Measurements from ENCODE around the gene COMP.

The COMP gene

DNA sequence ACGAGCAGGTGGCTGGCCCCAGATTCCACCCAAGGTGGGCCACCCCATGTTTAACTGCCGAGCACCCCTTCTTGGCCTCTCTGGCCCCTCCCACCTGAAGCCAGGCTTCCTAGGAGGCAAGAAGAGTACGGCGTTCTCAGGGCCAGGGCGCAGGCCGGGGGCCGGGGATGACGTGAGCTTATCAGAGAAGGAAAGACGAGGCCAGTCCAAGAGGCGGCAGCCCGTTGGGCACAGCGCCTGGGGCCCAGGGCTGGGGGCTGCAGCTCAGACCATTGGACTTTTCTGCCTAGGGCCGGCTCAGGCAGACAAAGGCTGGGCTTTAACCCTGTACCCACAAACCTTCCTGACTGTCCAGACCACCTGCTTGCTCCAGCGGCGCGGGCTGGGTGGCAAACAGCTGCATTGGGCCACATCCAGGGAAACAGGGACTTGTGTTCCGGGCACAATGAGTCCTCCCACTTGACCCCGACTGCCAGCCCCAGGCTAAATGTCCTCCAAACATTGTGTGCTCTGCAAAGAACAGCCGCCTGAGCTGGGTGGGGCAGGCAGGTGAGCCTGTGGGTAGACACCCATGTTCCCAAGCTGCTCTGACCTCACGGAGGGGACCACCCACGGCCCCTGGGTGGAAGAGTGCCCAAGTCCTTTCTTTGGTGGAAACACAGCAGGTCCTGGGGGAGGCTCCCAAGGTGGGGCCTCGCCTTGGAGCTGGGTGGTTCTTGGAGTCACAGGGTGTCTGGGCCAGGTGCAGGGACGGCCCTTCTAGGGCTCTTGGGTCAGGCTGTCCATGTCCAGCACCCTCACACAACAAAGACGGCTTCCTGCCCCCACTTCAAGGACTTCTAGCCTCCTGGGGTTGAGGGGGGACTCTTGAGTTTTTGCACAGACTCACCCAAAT lies 21.9 kb downstream of the COMP start:
- no peak for DNase-seq

DNA sequence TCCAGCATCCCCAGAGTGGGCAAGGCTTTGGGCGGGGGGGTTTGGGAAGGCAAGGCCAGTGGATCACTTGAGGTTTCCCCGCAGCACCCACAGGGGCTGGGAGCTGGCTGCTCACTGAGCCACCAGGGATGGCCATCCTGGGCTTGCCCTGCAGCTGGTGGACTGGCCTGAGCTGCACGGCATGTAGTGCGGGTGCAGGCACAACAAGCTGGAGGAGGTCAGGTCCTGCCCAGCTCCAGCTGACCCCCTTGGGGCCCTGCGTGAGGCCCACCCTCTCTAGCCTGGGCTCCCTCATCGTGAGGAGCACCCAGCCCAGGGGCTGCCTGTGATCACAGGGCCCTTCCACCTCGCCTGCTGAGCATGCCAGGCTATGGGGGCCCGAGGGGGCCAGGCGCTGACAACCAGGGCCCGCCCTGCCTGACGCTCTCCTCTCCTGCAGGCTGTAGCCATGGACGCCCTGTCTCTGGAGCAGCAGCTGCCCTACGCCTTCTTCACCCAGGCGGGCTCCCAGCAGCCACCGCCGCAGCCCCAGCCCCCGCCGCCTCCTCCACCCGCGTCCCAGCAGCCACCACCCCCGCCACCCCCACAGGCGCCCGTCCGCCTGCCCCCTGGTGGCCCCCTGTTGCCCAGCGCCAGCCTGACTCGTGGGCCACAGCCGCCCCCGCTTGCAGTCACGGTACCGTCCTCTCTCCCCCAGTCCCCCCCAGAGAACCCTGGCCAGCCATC lies 22.9 kb downstream of the COMP start:
- peak; percentile 47 for DNase-seq

DNA sequence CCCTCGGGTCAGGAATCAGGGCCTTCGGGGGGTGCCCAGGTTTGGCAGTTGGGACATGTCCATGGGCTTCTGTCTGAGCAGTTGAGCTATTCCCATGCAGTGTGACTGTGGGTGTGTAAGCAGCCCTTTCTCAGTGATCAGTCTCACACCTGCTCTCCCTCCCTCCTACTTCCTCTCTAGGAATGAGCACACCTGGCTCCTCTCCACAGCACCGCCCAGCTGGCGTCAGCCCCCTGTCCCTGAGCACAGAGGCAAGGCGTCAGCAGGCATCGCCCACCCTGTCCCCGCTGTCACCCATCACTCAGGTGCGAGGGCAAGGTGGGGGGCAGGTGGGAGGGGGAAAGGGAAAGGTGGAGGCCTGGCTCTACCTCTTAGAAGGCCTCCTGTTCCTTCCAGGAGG lies 25.9 kb downstream of the COMP start:
- no peak for DNase-seq

DNA sequence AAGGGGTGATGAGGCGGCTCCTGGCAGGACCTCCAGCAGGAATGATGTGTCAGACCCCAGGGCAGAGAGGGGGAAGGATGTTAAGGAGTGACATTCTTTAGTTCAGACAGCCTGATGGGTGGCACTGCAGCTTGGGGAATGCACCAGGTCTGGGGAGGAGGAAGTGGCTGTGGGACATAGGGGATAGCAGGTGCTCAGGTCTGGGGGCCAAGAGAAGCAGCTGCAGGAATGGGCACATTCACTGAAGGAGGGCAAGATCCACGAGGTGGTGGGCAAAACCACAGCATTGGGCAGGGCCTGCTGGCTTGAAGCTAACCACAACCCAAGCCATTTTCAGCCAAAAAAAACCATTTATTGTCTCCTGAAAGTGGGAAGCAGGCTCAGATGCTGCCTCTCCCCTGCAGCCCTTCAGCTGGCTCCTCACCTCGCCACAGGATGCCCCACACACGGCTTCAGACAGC lies 26.5 kb downstream of the COMP start:
- DNase-seq, result no peak

GRCh38 chr19:18763674-18764590 lies 27.2 kb downstream of the COMP start:
- no peak for DNase-seq

GRCh38 chr19:18762125-18763023 lies 28.7 kb downstream of the COMP start:
- peak; percentile 79 for DNase-seq

DNA sequence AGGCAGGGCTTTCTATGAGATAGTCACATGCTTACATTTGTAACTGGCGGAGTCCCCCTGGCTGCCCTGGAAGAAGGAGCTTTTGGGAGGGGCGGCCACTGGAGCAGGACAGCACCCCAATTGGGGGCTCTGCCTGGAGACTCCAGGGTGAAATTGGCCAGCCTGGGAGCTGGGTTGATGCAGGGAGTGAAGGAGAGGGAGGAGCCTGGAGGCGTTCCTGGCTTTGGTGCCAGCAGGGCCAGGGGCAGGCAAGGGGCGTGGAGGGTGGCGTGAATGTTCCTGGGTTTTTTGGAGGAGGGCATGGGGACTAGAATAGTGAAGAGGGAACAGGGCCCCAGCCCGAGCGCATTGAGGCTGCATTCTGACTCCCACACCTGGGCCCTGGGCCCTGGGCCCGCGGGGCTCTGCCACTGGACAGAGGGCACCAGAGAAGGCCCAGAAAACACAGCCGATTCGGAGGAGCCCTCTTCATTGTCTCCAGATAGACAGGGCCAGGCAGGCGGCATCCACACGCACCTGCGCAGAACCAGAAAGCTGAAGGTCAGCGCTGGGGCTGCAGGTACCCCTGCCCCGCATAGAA lies 29.5 kb downstream of the COMP start:
- no peak for DNase-seq

- DNase-seq, result no peak
Measured at GRCh38 chr19:18760440-18761383, 30.4 kb downstream of the COMP start.

DNA sequence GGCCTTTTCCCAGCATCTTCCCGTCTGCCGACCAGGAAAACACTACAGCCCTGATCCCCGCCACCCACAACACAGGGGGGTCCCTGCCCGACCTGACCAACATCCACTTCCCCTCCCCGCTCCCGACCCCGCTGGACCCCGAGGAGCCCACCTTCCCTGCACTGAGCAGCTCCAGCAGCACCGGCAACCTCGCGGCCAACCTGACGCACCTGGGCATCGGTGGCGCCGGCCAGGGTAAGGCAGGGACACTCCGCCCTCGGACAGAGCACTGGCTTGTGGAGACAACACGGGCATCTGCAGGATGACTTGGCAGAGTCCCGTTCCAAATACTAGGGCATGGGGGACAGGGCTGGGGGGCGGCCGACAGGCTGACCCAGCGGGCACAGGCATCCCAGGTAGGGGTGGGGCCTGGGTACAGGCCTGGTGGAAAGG lies 31.1 kb downstream of the COMP start:
- DNase-seq, result no peak

DNA sequence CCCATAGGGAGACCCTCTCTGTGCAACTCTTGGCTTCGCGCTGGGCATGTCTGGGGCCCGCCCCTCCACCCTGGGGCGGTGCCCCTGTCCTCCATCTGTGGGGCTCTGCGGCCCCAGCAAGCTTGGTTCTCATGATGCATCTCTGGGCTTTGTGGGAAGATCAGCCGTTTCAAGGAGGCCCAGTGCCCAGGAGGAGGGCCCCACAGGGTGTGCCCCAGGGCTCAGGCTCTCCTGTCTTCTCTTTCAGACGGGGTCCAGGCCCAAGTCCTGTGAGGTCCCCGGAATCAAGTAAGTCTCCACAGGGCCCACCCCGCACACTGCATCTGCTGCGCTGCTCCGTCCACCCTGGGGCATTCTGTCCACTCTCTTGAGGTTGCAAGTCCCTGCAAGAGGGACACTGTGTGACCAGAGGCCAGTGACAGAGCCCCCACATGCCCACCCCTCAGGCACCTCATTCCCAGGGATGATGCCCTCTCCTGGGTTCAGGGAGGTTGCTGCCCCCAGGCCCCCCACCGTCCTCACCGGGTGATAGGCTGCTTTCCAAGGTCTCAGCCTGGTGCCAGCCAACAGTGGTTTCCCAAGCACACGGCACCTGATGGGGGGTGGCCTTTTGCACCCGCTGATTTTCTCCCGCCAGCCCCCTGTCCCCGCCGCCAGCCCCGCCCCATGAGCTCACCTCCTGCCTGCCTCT lies 31.7 kb downstream of the COMP start:
- DNase-seq, result no peak

- peak; percentile 55 for DNase-seq
Measured at GRCh38 chr19:18756896-18757295, 34.2 kb downstream of the COMP start.

DNA sequence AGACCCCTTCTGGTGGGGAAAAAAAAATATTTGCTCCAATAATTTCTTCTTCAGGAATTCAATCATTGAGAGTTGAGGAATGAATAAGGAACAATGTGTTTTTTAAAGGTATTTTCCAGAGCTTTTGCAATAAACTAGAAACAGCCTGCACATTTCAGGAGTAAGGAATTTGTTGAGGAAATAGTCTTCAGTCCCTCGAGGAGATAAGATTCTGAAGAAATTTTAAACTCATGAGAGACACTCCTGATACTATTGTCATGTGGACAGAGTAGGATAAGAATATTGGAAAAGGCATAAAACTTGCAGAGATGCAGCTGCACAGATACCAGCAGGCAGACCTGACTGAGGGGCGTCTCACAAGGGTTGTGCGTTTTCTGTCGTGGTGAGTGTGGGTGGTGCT lies 36.6 kb downstream of the COMP start:
- DNase-seq, result no peak

- DNase-seq, result no peak
Measured at GRCh38 chr19:18751571-18751970, 39.5 kb downstream of the COMP start.

DNA sequence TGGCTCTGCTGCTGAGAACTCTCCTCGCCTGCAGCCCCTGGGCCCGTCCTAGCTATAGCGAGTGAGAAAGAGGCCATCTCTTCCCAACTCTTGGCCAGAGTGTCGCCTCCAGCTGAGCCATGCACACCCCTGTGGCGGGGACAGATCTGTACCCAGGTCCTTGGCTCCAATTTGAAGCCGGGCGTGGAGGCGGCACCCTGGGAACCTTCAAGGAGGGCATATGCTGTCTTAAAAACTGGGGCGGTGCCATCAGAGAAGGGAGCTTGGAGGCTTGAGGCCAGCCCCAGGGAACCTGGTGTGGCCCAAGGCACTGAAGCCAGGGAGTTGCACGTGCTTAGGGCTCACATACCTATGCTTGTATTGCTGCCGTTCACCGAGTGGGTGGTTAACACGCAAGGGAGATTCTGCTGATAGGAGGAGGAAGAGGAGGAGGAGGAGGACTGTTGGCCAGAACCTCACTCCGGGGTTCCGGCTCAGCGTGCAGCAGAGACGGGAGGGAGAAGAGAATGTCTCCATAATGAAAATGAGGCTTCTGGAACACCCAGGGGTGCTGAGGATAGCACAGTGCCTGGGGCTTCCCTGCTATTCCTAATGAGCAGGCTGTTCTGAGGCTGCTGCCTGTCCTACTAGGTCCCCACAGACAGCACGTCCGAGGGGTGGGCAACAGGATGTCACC lies 40.7 kb downstream of the COMP start:
- no peak for DNase-seq

DNA sequence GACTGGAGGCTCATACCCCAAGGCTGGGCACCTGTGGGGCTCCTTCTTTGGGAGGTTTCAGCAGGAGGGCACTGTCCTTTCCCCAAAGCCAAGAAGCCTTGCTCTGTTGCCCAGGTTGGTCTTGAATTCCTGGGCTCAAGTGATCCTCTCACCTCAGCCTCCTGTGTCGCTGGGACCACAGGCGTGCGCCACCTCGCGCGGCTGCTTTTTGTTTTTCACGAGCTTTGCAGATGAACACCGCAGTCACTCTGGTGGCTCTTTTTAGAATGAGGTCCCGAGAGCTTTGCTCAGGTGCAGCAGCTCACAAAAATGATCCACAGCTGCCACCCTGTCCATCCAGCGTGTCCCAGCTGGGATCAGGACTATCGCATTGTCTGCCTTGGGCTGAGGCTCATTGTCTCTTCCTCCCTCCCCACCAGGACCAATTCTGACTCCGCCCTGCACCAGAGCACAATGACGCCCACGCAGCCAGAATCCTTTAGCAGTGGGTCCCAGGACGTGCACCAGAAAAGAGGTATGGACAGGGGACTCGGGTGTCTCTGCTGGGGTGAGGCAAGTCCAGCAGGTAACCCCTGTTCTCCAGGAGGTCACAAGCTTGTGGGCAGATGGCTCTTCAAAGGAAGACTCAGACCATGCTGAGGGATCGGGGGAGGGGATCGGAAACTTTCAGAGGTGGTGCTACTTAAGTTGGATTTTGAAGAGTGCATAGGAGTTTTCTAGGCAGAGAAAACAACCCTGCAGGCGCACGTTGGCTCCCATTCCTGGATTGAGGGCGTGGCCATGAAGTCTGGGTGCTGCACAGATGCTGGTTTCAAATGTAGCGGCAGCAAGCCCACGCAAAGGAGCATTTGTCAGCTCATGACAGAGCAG lies 41.5 kb downstream of the COMP start:
- no peak for DNase-seq

- peak; percentile 38 for DNase-seq
Measured at GRCh38 chr19:18746401-18747325, 44.4 kb downstream of the COMP start.

DNA sequence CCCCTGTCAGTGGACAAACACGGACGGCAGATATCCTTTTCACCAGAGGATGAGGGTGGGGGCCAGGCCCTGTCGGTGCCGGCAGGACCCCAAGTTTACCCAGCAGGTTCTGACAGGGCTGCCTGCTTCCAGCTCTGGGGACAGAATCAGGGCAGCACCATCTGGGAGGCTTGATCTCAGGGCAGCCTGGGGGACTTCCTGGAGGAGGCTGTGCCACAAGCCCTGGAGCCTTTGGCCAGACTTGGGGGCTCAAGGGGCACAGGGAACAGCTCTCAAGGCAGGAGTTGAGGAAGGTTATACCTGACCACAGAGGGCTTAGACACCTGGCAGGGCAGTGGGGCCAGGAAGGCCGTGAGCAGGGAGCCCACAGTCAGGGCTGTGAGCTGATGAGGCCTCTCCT lies 45.2 kb downstream of the COMP start:
- DNase-seq, result no peak
